ENCODE measurements around the gene ZCCHC24. TPM values are rescaled to one million over a fixed set of nuclear protein-coding genes. Genes with fewer than 3 reads are reported as not detected.

Gene ZCCHC24
- total and polyA plus RNA-seq, 4 donors: 7.8 to 23.9 (median 14.8) TPM

DNA sequence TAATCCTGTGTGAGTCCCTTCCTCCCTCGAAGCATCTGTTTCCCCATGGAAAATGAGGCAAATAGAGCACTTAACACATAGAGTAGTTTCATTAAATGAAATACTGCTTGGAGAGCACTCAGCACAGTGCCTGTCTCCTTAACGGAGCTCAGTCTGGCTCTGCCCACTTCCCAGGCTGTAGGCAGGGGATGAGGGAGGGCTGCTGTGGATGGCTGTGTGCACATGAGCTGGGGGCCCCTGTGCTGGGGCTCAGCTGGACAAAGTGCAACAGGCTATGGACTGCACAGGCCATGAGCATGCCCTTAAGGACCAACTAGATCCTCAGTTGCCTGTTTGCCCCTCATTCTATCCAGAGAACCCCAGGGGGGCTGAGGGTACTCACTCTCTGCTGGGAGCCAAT lies 14.5 kb downstream of the ZCCHC24 start:
- Histone ChIP-seq H3K9ac (ENCODE audit: low read depth in 1 of 2, low read length in 2 of 2) (no peak overlapping the region), H3K36me3 (ENCODE audit: control insufficient read depth in 4 of 4, insufficient read depth in 3 of 4, low read depth in 1 of 4, low read length in 3 of 4) (peaks cover 1 to 28% (median 19%) of the 10 kb centered on the region in 4 donors), H3K4me1 (ENCODE audit: control insufficient read depth in 4 of 4, insufficient read depth in 4 of 4, low read length in 3 of 4) (peaks cover 0 to 11% (median under 1%) of the 10 kb centered on the region in 4 donors), H3K27me3 (ENCODE audit: control insufficient read depth in 4 of 4, insufficient read depth in 4 of 4, low read length in 3 of 4) (no peaks in the 10 kb centered on the region), H3K27ac (ENCODE audit: low read depth in 1 of 2, low read length in 2 of 2) (no peak overlapping the region), H3K4me3 (ENCODE audit: low read depth in 1 of 3, low read length in 3 of 3) (no peak overlapping the region), H3K9me3 (ENCODE audit: control insufficient read depth in 4 of 4, low read length in 3 of 4) (no peaks in the 10 kb centered on the region)
- WGBS: 74% methylated on average over 2 of the region's 2 CpGs
- TF ChIP-seq ATF3 (IDR thresholded peaks at IDR 0.05) (no peak), NR2F2 (IDR thresholded peaks at IDR 0.05) (no peak), EGR1 (IDR thresholded peaks at IDR 0.05; ENCODE audit: low read depth in 2 of 2) (no peak), JUND (IDR thresholded peaks at IDR 0.05) (no peak), SP1 (IDR thresholded peaks at IDR 0.05) (no peak), GABPA (IDR thresholded peaks at IDR 0.05 in 1 of 2, conservative IDR thresholded peaks at IDR 0.05 in 1 of 2) (no peak), TAF1 (conservative IDR thresholded peaks at IDR 0.05) (no peak), RAD21 (IDR thresholded peaks at IDR 0.05) (no peak), HNF4G (IDR thresholded peaks at IDR 0.05) (no peak), FOXA1 (IDR thresholded peaks at IDR 0.05) (no peak), RXRA (IDR thresholded peaks at IDR 0.05) (no peak), CTCF (IDR thresholded peaks at IDR 0.05; ENCODE audit: low read depth, low read length, missing input control) (no peak), YY1 (IDR thresholded peaks at IDR 0.05) (no peak), HNF4A (conservative IDR thresholded peaks at IDR 0.05) (no peak)
- TF ChIP-seq, protein P1, sequence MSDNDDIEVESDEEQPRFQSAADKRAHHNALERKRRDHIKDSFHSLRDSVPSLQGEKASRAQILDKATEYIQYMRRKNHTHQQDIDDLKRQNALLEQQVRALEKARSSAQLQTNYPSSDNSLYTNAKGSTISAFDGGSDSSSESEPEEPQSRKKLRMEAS (IDR thresholded peaks at IDR 0.05): no peak
- TF ChIP-seq, protein P2, sequence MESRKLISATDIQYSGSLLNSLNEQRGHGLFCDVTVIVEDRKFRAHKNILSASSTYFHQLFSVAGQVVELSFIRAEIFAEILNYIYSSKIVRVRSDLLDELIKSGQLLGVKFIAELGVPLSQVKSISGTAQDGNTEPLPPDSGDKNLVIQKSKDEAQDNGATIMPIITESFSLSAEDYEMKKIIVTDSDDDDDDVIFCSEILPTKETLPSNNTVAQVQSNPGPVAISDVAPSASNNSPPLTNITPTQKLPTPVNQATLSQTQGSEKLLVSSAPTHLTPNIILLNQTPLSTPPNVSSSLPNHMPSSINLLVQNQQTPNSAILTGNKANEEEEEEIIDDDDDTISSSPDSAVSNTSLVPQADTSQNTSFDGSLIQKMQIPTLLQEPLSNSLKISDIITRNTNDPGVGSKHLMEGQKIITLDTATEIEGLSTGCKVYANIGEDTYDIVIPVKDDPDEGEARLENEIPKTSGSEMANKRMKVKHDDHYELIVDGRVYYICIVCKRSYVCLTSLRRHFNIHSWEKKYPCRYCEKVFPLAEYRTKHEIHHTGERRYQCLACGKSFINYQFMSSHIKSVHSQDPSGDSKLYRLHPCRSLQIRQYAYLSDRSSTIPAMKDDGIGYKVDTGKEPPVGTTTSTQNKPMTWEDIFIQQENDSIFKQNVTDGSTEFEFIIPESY (IDR thresholded peaks at IDR 0.05): no peak
- no peak for DNase-seq (ENCODE audit: low spot score)

- peaks cover 2 to 11% (median 4%) of the 10 kb centered on the region in 4 donors for H3K4me1 ChIP-seq (ENCODE audit: control insufficient read depth in 4 of 4, insufficient read depth in 4 of 4, low read length in 3 of 4)
- no peak overlapping the region for H3K9ac ChIP-seq (ENCODE audit: low read depth in 1 of 2, low read length in 2 of 2)
- peaks cover 1 to 28% (median 19%) of the 10 kb centered on the region in 4 donors for H3K36me3 ChIP-seq (ENCODE audit: control insufficient read depth in 4 of 4, insufficient read depth in 3 of 4, low read depth in 1 of 4, low read length in 3 of 4)
- no peak for DNase-seq (ENCODE audit: low spot score)
- H3K27me3 ChIP-seq (ENCODE audit: control insufficient read depth in 4 of 4, insufficient read depth in 4 of 4, low read length in 3 of 4): no peaks in the 10 kb centered on the region
- H3K9me3 ChIP-seq (ENCODE audit: control insufficient read depth in 4 of 4, low read length in 3 of 4): no peaks in the 10 kb centered on the region
- no peak overlapping the region for H3K4me3 ChIP-seq (ENCODE audit: low read depth in 1 of 3, low read length in 3 of 3)
- no peak overlapping the region for H3K27ac ChIP-seq (ENCODE audit: low read depth in 1 of 2, low read length in 2 of 2)
- WGBS: 75% methylated on average over 6 of the region's 6 CpGs
- TF ChIP-seq ATF3 (IDR thresholded peaks at IDR 0.05) (no peak), SP1 (IDR thresholded peaks at IDR 0.05) (no peak), JUND (IDR thresholded peaks at IDR 0.05) (no peak), EGR1 (IDR thresholded peaks at IDR 0.05; ENCODE audit: low read depth in 2 of 2) (no peak), FOXA1 (IDR thresholded peaks at IDR 0.05) (no peak), HNF4G (IDR thresholded peaks at IDR 0.05) (no peak), REST (IDR thresholded peaks at IDR 0.05) (no peak), FOXA2 (IDR thresholded peaks at IDR 0.05) (no peak), GABPA (IDR thresholded peaks at IDR 0.05 in 1 of 2, conservative IDR thresholded peaks at IDR 0.05 in 1 of 2) (no peak), NR2F2 (IDR thresholded peaks at IDR 0.05) (no peak), CTCF (IDR thresholded peaks at IDR 0.05; ENCODE audit: low read depth, low read length, missing input control) (no peak), TAF1 (conservative IDR thresholded peaks at IDR 0.05) (no peak), YY1 (IDR thresholded peaks at IDR 0.05) (no peak), RAD21 (IDR thresholded peaks at IDR 0.05) (no peak), HNF4A (conservative IDR thresholded peaks at IDR 0.05) (no peak)
- TF ChIP-seq, protein P1 (IDR thresholded peaks at IDR 0.05): no peak
Measured at GRCh38 chr10:79430325-79430905, 15.0 kb downstream of the ZCCHC24 start.

All from liver (tissue), 9 donors.